Measurements from ENCODE around the gene SBF2.

Gene SBF2

GRCh38 chr11:10287766-10288715 is 6.0 kb downstream of the SBF2 start:
- no peak overlapping the region for H3K4me3 ChIP-seq (ENCODE audit: low read length)
- H2AK5ac ChIP-seq (ENCODE audit: low read length), result no peak overlapping the region
- no peaks in the 10 kb centered on the region for H3K4me1 ChIP-seq (ENCODE audit: control insufficient read depth, low read depth, low read length)
- H3K79me1 ChIP-seq (ENCODE audit: low read length), result peaks cover 4% of the 10 kb centered on the region
- no peak overlapping the region for H4K8ac ChIP-seq (ENCODE audit: low read depth, low read length)
- H3K18ac ChIP-seq (ENCODE audit: low read length), result no peak overlapping the region
- no CpG with 5 or more reads among the region's 9 CpGs for WGBS (ENCODE audit: extremely low coverage, insufficient coverage, low lambda C conversion rate)
- H3K36me3 ChIP-seq (ENCODE audit: control insufficient read depth, insufficient read depth, low read length), result no peaks in the 10 kb centered on the region
- peaks cover 14% of the 10 kb centered on the region for H3K79me2 ChIP-seq (ENCODE audit: control insufficient read depth, insufficient read depth, low read length)
- H3K4ac ChIP-seq (ENCODE audit: low read depth, low read length), result no peak overlapping the region
- no peak overlapping the region for H2BK120ac ChIP-seq (ENCODE audit: low read depth, low read length)
- H3K56ac ChIP-seq (ENCODE audit: low read length), result no peak overlapping the region
- H3K27ac ChIP-seq (ENCODE audit: low read depth, low read length), result no peak overlapping the region
- no peak overlapping the region for H2BK5ac ChIP-seq (ENCODE audit: low read length)
- H3K23ac ChIP-seq (ENCODE audit: low read length), result no peak overlapping the region
- H4K5ac ChIP-seq (ENCODE audit: low read length), result no peak overlapping the region
- H3K4me2 ChIP-seq (ENCODE audit: low read length), result no peak overlapping the region
- H2BK15ac ChIP-seq (replicated peaks; ENCODE audit: low read depth), result no peak overlapping the region
- no peaks in the 10 kb centered on the region for H3K27me3 ChIP-seq (ENCODE audit: insufficient read depth, low read length, poor library complexity)
- H3K9ac ChIP-seq (ENCODE audit: low read length), result no peak overlapping the region
- DNase-seq, result no peak

GRCh38 chr11:10287140-10287539 is 6.9 kb downstream of the SBF2 start:
- Histone ChIP-seq H2BK120ac (ENCODE audit: low read depth, low read length) (no peak overlapping the region), H3K23ac (ENCODE audit: low read length) (no peak overlapping the region), H3K4me2 (ENCODE audit: low read length) (no peak overlapping the region), H3K4me3 (ENCODE audit: low read length) (no peak overlapping the region), H3K27ac (ENCODE audit: low read depth, low read length) (no peak overlapping the region), H3K79me2 (ENCODE audit: control insufficient read depth, insufficient read depth, low read length) (peaks cover 14% of the 10 kb centered on the region), H3K4me1 (ENCODE audit: control insufficient read depth, low read depth, low read length) (no peaks in the 10 kb centered on the region), H2AK5ac (ENCODE audit: low read length) (no peak overlapping the region), H2BK5ac (ENCODE audit: low read length) (no peak overlapping the region), H2BK15ac (replicated peaks; ENCODE audit: low read depth) (no peak overlapping the region), H4K8ac (ENCODE audit: low read depth, low read length) (no peak overlapping the region), H3K27me3 (ENCODE audit: insufficient read depth, low read length, poor library complexity) (no peaks in the 10 kb centered on the region), H3K9ac (ENCODE audit: low read length) (no peak overlapping the region), H3K36me3 (ENCODE audit: control insufficient read depth, insufficient read depth, low read length) (no peaks in the 10 kb centered on the region), H3K56ac (ENCODE audit: low read length) (no peak overlapping the region), H3K4ac (ENCODE audit: low read depth, low read length) (no peak overlapping the region), H3K18ac (ENCODE audit: low read length) (no peak overlapping the region), H4K5ac (ENCODE audit: low read length) (no peak overlapping the region), H3K79me1 (ENCODE audit: low read length) (peaks cover 4% of the 10 kb centered on the region)
- no peak for DNase-seq
- no CpG with 5 or more reads among the region's 3 CpGs for WGBS (ENCODE audit: extremely low coverage, insufficient coverage, low lambda C conversion rate)

GRCh38 chr11:10285148-10285802 is 8.7 kb downstream of the SBF2 start:
- Histone ChIP-seq H3K4ac (ENCODE audit: low read depth, low read length) (no peak overlapping the region), H2BK15ac (replicated peaks; ENCODE audit: low read depth) (no peak overlapping the region), H3K4me1 (ENCODE audit: control insufficient read depth, low read depth, low read length) (no peaks in the 10 kb centered on the region), H3K36me3 (ENCODE audit: control insufficient read depth, insufficient read depth, low read length) (no peaks in the 10 kb centered on the region), H3K27me3 (ENCODE audit: insufficient read depth, low read length, poor library complexity) (no peaks in the 10 kb centered on the region), H3K79me2 (ENCODE audit: control insufficient read depth, insufficient read depth, low read length) (peaks cover 8% of the 10 kb centered on the region), H3K4me2 (ENCODE audit: low read length) (no peak overlapping the region), H2AK5ac (ENCODE audit: low read length) (no peak overlapping the region), H3K4me3 (ENCODE audit: low read length) (no peak overlapping the region), H3K27ac (ENCODE audit: low read depth, low read length) (no peak overlapping the region), H3K23ac (ENCODE audit: low read length) (no peak overlapping the region), H3K9ac (ENCODE audit: low read length) (no peak overlapping the region), H2BK120ac (ENCODE audit: low read depth, low read length) (no peak overlapping the region), H4K8ac (ENCODE audit: low read depth, low read length) (no peak overlapping the region), H4K5ac (ENCODE audit: low read length) (no peak overlapping the region), H2BK5ac (ENCODE audit: low read length) (no peak overlapping the region), H3K56ac (ENCODE audit: low read length) (no peak overlapping the region), H3K18ac (ENCODE audit: low read length) (no peak overlapping the region), H3K79me1 (ENCODE audit: low read length) (peaks cover 2% of the 10 kb centered on the region)
- no peak for DNase-seq
- WGBS (ENCODE audit: extremely low coverage, insufficient coverage, low lambda C conversion rate), result no CpG with 5 or more reads among the region's 4 CpGs

GRCh38 chr11:10283991-10284390 is 10.0 kb downstream of the SBF2 start:
- Histone ChIP-seq H3K27ac (ENCODE audit: low read depth, low read length) (no peak overlapping the region), H3K23ac (ENCODE audit: low read length) (no peak overlapping the region), H3K4ac (ENCODE audit: low read depth, low read length) (no peak overlapping the region), H3K4me2 (ENCODE audit: low read length) (no peak overlapping the region), H3K79me1 (ENCODE audit: low read length) (no peaks in the 10 kb centered on the region), H3K4me3 (ENCODE audit: low read length) (no peak overlapping the region), H3K56ac (ENCODE audit: low read length) (no peak overlapping the region), H3K79me2 (ENCODE audit: control insufficient read depth, insufficient read depth, low read length) (peaks cover 1% of the 10 kb centered on the region), H3K9ac (ENCODE audit: low read length) (no peak overlapping the region), H3K4me1 (ENCODE audit: control insufficient read depth, low read depth, low read length) (no peaks in the 10 kb centered on the region), H2AK5ac (ENCODE audit: low read length) (no peak overlapping the region), H2BK5ac (ENCODE audit: low read length) (no peak overlapping the region), H3K27me3 (ENCODE audit: insufficient read depth, low read length, poor library complexity) (no peaks in the 10 kb centered on the region), H2BK120ac (ENCODE audit: low read depth, low read length) (no peak overlapping the region), H3K36me3 (ENCODE audit: control insufficient read depth, insufficient read depth, low read length) (no peaks in the 10 kb centered on the region), H2BK15ac (replicated peaks; ENCODE audit: low read depth) (no peak overlapping the region), H3K18ac (ENCODE audit: low read length) (no peak overlapping the region), H4K5ac (ENCODE audit: low read length) (no peak overlapping the region), H4K8ac (ENCODE audit: low read depth, low read length) (no peak overlapping the region)
- no peak for DNase-seq
- WGBS (ENCODE audit: extremely low coverage, insufficient coverage, low lambda C conversion rate), result 100% methylated on average over 1 of the region's 1 CpG

GRCh38 chr11:10282117-10282516 is 11.9 kb downstream of the SBF2 start:
- Histone ChIP-seq H3K79me2 (ENCODE audit: control insufficient read depth, insufficient read depth, low read length) (no peaks in the 10 kb centered on the region), H4K8ac (ENCODE audit: low read depth, low read length) (no peak overlapping the region), H3K27me3 (ENCODE audit: insufficient read depth, low read length, poor library complexity) (no peaks in the 10 kb centered on the region)

More at GRCh38 chr11:10282117-10282516, 11.9 kb downstream of the SBF2 start:
- H3K4me2 ChIP-seq (ENCODE audit: low read length), result no peak overlapping the region
- no peak overlapping the region for H3K4me3 ChIP-seq (ENCODE audit: low read length)
- no peaks in the 10 kb centered on the region for H3K4me1 ChIP-seq (ENCODE audit: control insufficient read depth, low read depth, low read length)
- H2BK120ac ChIP-seq (ENCODE audit: low read depth, low read length), result no peak overlapping the region
- no peak overlapping the region for H2AK5ac ChIP-seq (ENCODE audit: low read length)
- no peak overlapping the region for H3K27ac ChIP-seq (ENCODE audit: low read depth, low read length)
- no peak overlapping the region for H4K5ac ChIP-seq (ENCODE audit: low read length)
- H3K23ac ChIP-seq (ENCODE audit: low read length), result no peak overlapping the region
- H3K18ac ChIP-seq (ENCODE audit: low read length), result no peak overlapping the region
- H2BK15ac ChIP-seq (replicated peaks; ENCODE audit: low read depth), result no peak overlapping the region
- H3K4ac ChIP-seq (ENCODE audit: low read depth, low read length), result no peak overlapping the region
- no peaks in the 10 kb centered on the region for H3K79me1 ChIP-seq (ENCODE audit: low read length)
- H3K36me3 ChIP-seq (ENCODE audit: control insufficient read depth, insufficient read depth, low read length), result no peaks in the 10 kb centered on the region
- H3K9ac ChIP-seq (ENCODE audit: low read length), result no peak overlapping the region
- H3K56ac ChIP-seq (ENCODE audit: low read length), result no peak overlapping the region
- no peak overlapping the region for H2BK5ac ChIP-seq (ENCODE audit: low read length)
- no peak for DNase-seq
